Stomach (tissue), 4 donors: ENCODE data around the gene KCNA10.

Experiments used
- CTCF ChIP-seq, 7 experiments: fragments of 450-650 bp in 4 of 7; fragments of 200-600 bp in 3 of 7; sonication (generic) in 3 of 7; IDR thresholded peaks; one replicate each; pipeline ENCODE4 v1.5.1; 2016 to 2019; ENCODE audit warnings: antibody characterized with exemption in 7 of 7, control low read depth in 2 of 7, mild to moderate bottlenecking in 1 of 7
- POLR2A ChIP-seq, 4 donors: fragments of 450-650 bp; IDR thresholded peaks; one replicate each; pipeline ENCODE4 v1.6.1; 2016; ENCODE audit warnings: antibody characterized with exemption in 4 of 4, control low read depth in 2 of 4, mild to moderate bottlenecking in 1 of 4, moderate library complexity in 1 of 4

- no peak for TF ChIP-seq POLR2A (IDR thresholded peaks at IDR 0.05)
- TF ChIP-seq CTCF (IDR thresholded peaks at IDR 0.05): no peak
Observed at GRCh38 chr1:110541906-110542395, 23.0 kb upstream of the KCNA10 start.
